ENCODE results near the gene NPSR1. TPM values are rescaled to one million over a fixed set of nuclear protein-coding genes. Genes with fewer than 3 reads are reported as not detected.

Gene NPSR1
- total RNA-seq, 1 donor from 2014 or later: not detected

DNA sequence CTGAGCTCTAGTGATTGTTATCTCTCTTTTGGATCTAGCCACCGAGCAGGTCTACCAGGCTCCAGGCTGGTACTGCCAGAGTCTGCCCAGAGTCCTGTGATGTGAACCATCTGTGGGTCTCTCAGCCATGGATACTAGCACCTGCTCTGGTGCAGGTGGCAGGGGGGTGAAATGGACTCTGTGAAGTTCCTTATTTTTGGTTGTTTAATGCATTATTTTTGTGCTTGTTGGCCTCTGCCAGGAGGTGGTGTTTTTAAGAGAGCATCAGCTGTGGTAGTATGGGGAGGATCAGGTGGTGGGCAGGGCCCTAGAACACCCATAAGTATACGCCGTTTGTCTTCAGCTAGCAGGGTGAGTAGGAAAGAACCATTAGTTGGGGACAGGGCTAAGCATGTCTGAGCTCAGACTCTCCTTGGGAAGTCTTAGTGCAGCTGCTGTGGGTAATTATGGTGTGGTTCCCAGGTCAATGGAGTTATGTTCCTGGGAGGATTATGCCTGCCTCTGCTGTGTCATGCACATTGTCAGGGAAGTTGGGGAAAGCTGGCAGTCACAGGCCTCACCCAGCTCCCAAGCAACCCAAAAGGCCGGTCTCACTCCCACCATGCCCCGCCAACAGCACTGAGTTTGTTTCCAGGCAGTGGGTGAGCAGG lies 81.8 kb downstream of the NPSR1 start:
- no peak overlapping the region for H3K4me3 ChIP-seq (ENCODE audit: low read depth, low read length)
- TF ChIP-seq, protein P1, sequence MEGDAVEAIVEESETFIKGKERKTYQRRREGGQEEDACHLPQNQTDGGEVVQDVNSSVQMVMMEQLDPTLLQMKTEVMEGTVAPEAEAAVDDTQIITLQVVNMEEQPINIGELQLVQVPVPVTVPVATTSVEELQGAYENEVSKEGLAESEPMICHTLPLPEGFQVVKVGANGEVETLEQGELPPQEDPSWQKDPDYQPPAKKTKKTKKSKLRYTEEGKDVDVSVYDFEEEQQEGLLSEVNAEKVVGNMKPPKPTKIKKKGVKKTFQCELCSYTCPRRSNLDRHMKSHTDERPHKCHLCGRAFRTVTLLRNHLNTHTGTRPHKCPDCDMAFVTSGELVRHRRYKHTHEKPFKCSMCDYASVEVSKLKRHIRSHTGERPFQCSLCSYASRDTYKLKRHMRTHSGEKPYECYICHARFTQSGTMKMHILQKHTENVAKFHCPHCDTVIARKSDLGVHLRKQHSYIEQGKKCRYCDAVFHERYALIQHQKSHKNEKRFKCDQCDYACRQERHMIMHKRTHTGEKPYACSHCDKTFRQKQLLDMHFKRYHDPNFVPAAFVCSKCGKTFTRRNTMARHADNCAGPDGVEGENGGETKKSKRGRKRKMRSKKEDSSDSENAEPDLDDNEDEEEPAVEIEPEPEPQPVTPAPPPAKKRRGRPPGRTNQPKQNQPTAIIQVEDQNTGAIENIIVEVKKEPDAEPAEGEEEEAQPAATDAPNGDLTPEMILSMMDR (IDR thresholded peaks at IDR 0.05; ENCODE audit: insufficient read depth, low read length, poor library complexity, severe bottlenecking): no peak
- no peak for DNase-seq (ENCODE audit: low read depth)
- no peaks in the 10 kb centered on the region for H3K27me3 ChIP-seq (ENCODE audit: control insufficient read depth, insufficient read depth, low read length)
- H3K36me3 ChIP-seq (ENCODE audit: control insufficient read depth, insufficient read depth, low read length): no peaks in the 10 kb centered on the region

DNA sequence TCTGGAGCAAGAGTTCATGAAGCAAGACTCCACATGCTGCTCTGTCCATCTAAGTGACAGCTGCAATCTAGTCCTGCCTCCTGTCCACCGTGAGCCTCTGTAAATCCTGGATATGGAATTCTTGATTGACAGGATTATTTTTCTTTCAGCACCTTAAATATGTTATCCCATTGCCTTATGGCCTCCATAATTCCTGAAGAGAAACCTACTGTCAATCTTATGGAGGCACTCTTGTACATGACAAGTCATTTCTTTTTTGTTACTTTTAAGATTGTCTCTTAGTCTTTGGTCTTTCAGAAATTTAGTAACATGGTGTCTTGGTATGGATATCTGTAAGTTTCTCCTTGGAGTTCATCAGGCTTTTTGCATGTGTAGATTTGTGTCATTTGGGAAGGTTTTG lies 82.8 kb downstream of the NPSR1 start:
- DNase-seq (ENCODE audit: low read depth): no peak
- Histone ChIP-seq H3K4me3 (ENCODE audit: low read depth, low read length) (no peak overlapping the region), H3K36me3 (ENCODE audit: control insufficient read depth, insufficient read depth, low read length) (no peaks in the 10 kb centered on the region), H3K27me3 (ENCODE audit: control insufficient read depth, insufficient read depth, low read length) (no peaks in the 10 kb centered on the region)
- TF ChIP-seq, protein P1 (IDR thresholded peaks at IDR 0.05; ENCODE audit: insufficient read depth, low read length, poor library complexity, severe bottlenecking): no peak

DNA sequence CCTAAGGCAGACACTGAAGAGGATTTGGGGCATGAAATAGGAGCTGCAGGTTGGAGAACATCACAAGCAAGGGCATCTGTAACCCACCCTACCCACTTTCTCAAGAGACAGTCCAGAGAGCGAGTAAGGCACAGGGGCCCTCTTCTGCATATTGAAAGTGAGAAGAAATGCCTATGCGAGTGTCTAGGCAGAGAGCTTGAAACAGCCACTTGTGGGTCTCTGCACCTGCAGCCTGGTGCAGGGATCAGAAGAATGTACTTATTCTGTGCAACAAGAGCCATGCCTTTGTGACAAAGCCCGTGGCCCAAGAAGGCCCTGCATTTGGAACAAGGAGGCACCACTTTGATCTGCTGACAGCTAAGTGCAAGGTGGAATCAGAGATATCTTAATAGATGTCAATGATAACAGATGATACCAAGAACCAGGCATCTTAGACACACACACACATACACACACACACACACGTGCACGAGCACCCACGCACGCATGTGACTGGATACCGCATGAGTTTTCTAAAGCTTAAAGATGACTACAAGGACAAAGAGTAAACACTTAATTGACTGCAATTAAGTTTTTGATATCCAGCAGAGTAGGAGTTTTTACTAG lies 89.3 kb downstream of the NPSR1 start:
- TF ChIP-seq, protein P1 (IDR thresholded peaks at IDR 0.05; ENCODE audit: insufficient read depth, low read length, poor library complexity, severe bottlenecking): no peak
- Histone ChIP-seq H3K36me3 (ENCODE audit: control insufficient read depth, insufficient read depth, low read length) (no peaks in the 10 kb centered on the region), H3K4me3 (ENCODE audit: low read depth, low read length) (no peak overlapping the region), H3K27me3 (ENCODE audit: control insufficient read depth, insufficient read depth, low read length) (no peaks in the 10 kb centered on the region)
- no peak for DNase-seq (ENCODE audit: low read depth)

- Histone ChIP-seq H3K36me3 (ENCODE audit: control insufficient read depth, insufficient read depth, low read length) (no peaks in the 10 kb centered on the region), H3K27me3 (ENCODE audit: control insufficient read depth, insufficient read depth, low read length) (no peaks in the 10 kb centered on the region), H3K4me3 (ENCODE audit: low read depth, low read length) (no peak overlapping the region)
- TF ChIP-seq, protein P1 (IDR thresholded peaks at IDR 0.05; ENCODE audit: insufficient read depth, low read length, poor library complexity, severe bottlenecking): no peak
- peak; percentile 89 for DNase-seq (ENCODE audit: low read depth)
Observed at GRCh38 chr7:34747867-34748727, 90.1 kb downstream of the NPSR1 start.

DNA sequence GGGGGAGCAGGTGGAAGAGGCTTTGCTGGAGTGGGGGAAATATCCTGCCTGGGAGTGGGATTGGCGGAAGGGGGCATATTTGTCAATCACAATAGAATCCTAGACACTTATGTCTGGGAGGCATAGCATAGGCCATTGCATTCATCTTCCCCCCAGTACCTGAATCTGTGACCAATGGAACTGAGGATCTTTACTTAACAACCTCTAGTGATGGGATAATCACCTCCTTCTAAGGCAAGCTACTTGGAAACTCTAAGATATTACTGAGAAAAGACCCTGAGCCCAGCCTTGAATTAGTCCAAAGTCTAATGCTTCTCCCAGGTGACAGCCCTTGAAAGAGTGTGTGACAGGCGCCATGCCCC lies 90.7 kb downstream of the NPSR1 start:
- H3K4me3 ChIP-seq (ENCODE audit: low read depth, low read length): no peak overlapping the region
- H3K27me3 ChIP-seq (ENCODE audit: control insufficient read depth, insufficient read depth, low read length): no peaks in the 10 kb centered on the region
- TF ChIP-seq, protein P1 (IDR thresholded peaks at IDR 0.05; ENCODE audit: insufficient read depth, low read length, poor library complexity, severe bottlenecking): no peak
- no peak for DNase-seq (ENCODE audit: low read depth)
- H3K36me3 ChIP-seq (ENCODE audit: control insufficient read depth, insufficient read depth, low read length): no peaks in the 10 kb centered on the region

Measured in kidney epithelial cell (primary cell).